ENCODE measurements around the gene DIPK1A.

- TF ChIP-seq CTCF (IDR thresholded peaks at IDR 0.05; ENCODE audit: low read length) (no peak), EZH2 (IDR thresholded peaks at IDR 0.05; ENCODE audit: borderline replicate concordance, low read length) (no peak)
These were observed 36.8 kb downstream of the DIPK1A start for GRCh38 chr1:92924501-92924900.
